ENCODE data around the gene STK32B.

STK32B gene

DNA sequence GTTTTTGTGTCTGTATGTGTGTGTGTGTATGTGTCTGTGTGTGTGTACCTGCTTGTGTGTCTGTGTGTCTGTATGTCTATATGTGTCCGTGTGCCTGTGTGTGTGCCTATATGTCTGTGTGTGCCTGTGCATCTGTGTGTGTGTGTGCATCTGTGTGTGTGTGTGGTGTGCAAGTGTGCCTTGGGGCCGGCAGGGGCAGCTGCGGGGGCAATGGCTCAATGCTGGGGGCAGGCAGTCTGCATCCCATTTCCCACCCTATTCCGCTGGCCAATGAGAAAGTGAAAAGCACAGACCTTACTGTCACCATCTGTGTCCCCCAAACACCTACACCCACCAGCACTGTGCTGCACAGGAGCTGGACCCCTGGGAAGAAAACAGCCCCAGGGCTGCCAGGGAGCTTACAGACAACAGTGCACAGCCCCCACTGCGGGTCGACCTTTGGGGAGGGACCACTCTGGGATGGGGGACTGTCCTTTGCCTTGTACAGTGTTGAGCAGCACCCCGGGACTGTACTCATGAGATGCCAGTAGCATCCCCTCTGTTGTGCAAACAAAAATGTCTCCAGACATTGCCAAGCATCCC, 411.1 kb downstream of the STK32B start:
- TF ChIP-seq, protein P1, sequence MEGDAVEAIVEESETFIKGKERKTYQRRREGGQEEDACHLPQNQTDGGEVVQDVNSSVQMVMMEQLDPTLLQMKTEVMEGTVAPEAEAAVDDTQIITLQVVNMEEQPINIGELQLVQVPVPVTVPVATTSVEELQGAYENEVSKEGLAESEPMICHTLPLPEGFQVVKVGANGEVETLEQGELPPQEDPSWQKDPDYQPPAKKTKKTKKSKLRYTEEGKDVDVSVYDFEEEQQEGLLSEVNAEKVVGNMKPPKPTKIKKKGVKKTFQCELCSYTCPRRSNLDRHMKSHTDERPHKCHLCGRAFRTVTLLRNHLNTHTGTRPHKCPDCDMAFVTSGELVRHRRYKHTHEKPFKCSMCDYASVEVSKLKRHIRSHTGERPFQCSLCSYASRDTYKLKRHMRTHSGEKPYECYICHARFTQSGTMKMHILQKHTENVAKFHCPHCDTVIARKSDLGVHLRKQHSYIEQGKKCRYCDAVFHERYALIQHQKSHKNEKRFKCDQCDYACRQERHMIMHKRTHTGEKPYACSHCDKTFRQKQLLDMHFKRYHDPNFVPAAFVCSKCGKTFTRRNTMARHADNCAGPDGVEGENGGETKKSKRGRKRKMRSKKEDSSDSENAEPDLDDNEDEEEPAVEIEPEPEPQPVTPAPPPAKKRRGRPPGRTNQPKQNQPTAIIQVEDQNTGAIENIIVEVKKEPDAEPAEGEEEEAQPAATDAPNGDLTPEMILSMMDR (conservative IDR thresholded peaks at IDR 0.05) = no peak
- no peak for TF ChIP-seq ZFX (IDR thresholded peaks at IDR 0.05)
- no peak overlapping the region for H3K27ac ChIP-seq

- TF ChIP-seq ZFX (IDR thresholded peaks at IDR 0.05) = no peak
- TF ChIP-seq, protein P1 (conservative IDR thresholded peaks at IDR 0.05) = no peak
- H3K27ac ChIP-seq = no peak overlapping the region
Measured at GRCh38 chr4:5462896-5463295, 411.6 kb downstream of the STK32B start.

DNA sequence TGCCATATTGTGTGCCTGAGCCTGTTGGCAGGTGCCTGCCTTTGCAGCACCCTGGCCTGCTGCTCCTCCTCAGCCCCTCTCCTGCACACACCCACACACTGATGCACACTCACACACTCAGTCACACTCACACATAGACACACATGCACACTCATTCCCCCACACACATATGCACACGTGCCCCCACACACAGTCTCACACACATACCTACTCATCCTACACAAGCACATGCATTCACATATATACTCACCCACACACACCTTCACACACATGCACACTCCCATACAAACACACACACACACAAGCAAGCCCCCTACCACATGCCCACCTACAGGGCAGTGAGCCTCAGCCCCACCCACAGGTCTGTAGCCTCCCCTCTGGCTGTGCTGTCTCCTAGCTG, 412.1 kb downstream of the STK32B start:
- H3K27ac ChIP-seq = no peak overlapping the region
- no peak for TF ChIP-seq ZFX (IDR thresholded peaks at IDR 0.05)
- TF ChIP-seq, protein P1 (conservative IDR thresholded peaks at IDR 0.05) = no peak

- H3K27ac ChIP-seq = no peak overlapping the region
- no peak for TF ChIP-seq ZFX (IDR thresholded peaks at IDR 0.05)
- TF ChIP-seq, protein P1 (conservative IDR thresholded peaks at IDR 0.05) = no peak
Measured at GRCh38 chr4:5463936-5464650, 412.8 kb downstream of the STK32B start.

DNA sequence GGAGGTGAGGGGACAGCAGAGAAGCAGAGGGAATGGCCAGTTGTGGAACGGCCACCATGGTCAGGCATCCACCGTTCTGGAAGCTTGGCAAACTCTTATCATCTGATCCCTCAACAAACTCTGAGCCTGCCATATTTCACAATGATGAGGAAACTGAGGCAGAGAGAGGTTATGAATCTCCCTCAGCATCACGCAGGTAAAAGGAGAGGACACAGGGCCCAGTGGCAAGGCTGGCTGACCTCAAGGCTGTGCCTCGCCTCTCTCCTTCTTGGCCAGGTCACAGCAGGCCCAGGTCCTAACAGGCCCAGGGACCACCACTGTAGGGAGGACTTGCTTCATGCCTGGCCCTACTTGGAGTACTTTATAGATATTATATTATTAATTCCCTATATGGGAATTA, 414.2 kb downstream of the STK32B start:
- no peak overlapping the region for H3K27ac ChIP-seq
- TF ChIP-seq ZFX (IDR thresholded peaks at IDR 0.05) = no peak
- TF ChIP-seq, protein P1 (conservative IDR thresholded peaks at IDR 0.05) = no peak

GRCh38 chr4:5465956-5466355, 414.7 kb downstream of the STK32B start:
- no peak overlapping the region for H3K27ac ChIP-seq
- no peak for TF ChIP-seq ZFX (IDR thresholded peaks at IDR 0.05)
- TF ChIP-seq, protein P1 (conservative IDR thresholded peaks at IDR 0.05) = no peak

- TF ChIP-seq ZFX (IDR thresholded peaks at IDR 0.05) = no peak
- TF ChIP-seq, protein P1 (conservative IDR thresholded peaks at IDR 0.05) = no peak
- no peak overlapping the region for H3K27ac ChIP-seq
Measured at GRCh38 chr4:5467111-5467510, 415.8 kb downstream of the STK32B start.

Measured in C4-2B (cell line).